ENCODE measurements around the gene CDRT15. TPM values are rescaled to one million over a fixed set of nuclear protein-coding genes. Genes with fewer than 3 reads are reported as not detected.

The CDRT15 gene
- total RNA-seq, 1 donor from 2014 or later: not detected

GRCh38 chr17:14207791-14208190, 28.9 kb downstream of the CDRT15 start:
- Mint-ChIP-seq H3K27me3 (ENCODE audit: unreplicated experiment) (peaks cover 7% of the 10 kb centered on the region), H3K4me1 (ENCODE audit: unreplicated experiment) (no peaks in the 10 kb centered on the region), H3K4me3 (ENCODE audit: unreplicated experiment) (no peak overlapping the region), H3K36me3 (ENCODE audit: low read depth, unreplicated experiment) (peaks cover 38% of the 10 kb centered on the region), H3K27ac (ENCODE audit: unreplicated experiment) (no peak overlapping the region), H3K9me3 (ENCODE audit: unreplicated experiment) (no peaks in the 10 kb centered on the region)
- TF ChIP-seq CTCF (IDR thresholded peaks at IDR 0.05; ENCODE audit: unreplicated experiment): no peak
- DNase-seq (ENCODE audit: low spot score): no peak

- no peak for DNase-seq (ENCODE audit: low spot score)
Observed at GRCh38 chr17:14206891-14207290, 29.8 kb downstream of the CDRT15 start.

GRCh38 chr17:14205992-14206461, 30.6 kb downstream of the CDRT15 start:
- no peak overlapping the region for H3K27ac Mint-ChIP-seq (ENCODE audit: unreplicated experiment)
- DNase-seq (ENCODE audit: low spot score): no peak
- H3K27me3 Mint-ChIP-seq (ENCODE audit: unreplicated experiment): peaks cover 6% of the 10 kb centered on the region
- TF ChIP-seq CTCF (IDR thresholded peaks at IDR 0.05; ENCODE audit: unreplicated experiment): no peak
- peaks cover 24% of the 10 kb centered on the region for H3K36me3 Mint-ChIP-seq (ENCODE audit: low read depth, unreplicated experiment)
- H3K9me3 Mint-ChIP-seq (ENCODE audit: unreplicated experiment): no peaks in the 10 kb centered on the region
- no peak overlapping the region for H3K4me3 Mint-ChIP-seq (ENCODE audit: unreplicated experiment)
- peaks cover under 1% of the 10 kb centered on the region for H3K4me1 Mint-ChIP-seq (ENCODE audit: unreplicated experiment)

More at GRCh38 chr17:14206891-14207290, 29.8 kb downstream of the CDRT15 start:
- Mint-ChIP-seq H3K36me3 (ENCODE audit: low read depth, unreplicated experiment) (peaks cover 32% of the 10 kb centered on the region), H3K27me3 (ENCODE audit: unreplicated experiment) (peaks cover 7% of the 10 kb centered on the region), H3K27ac (ENCODE audit: unreplicated experiment) (no peak overlapping the region), H3K4me3 (ENCODE audit: unreplicated experiment) (no peak overlapping the region), H3K4me1 (ENCODE audit: unreplicated experiment) (no peaks in the 10 kb centered on the region), H3K9me3 (ENCODE audit: unreplicated experiment) (no peaks in the 10 kb centered on the region)
- no peak for TF ChIP-seq CTCF (IDR thresholded peaks at IDR 0.05; ENCODE audit: unreplicated experiment)

- TF ChIP-seq CTCF (IDR thresholded peaks at IDR 0.05; ENCODE audit: unreplicated experiment): no peak
- H3K27me3 Mint-ChIP-seq (ENCODE audit: unreplicated experiment): peaks cover 4% of the 10 kb centered on the region
- H3K27ac Mint-ChIP-seq (ENCODE audit: unreplicated experiment): no peak overlapping the region
- H3K4me3 Mint-ChIP-seq (ENCODE audit: unreplicated experiment): no peak overlapping the region
- H3K36me3 Mint-ChIP-seq (ENCODE audit: low read depth, unreplicated experiment): peaks cover 19% of the 10 kb centered on the region
- DNase-seq (ENCODE audit: low spot score): no peak
- H3K9me3 Mint-ChIP-seq (ENCODE audit: unreplicated experiment): no peaks in the 10 kb centered on the region
- H3K4me1 Mint-ChIP-seq (ENCODE audit: unreplicated experiment): peaks cover 5% of the 10 kb centered on the region
Observed at GRCh38 chr17:14205380-14205779, 31.3 kb downstream of the CDRT15 start.

- H3K9me3 Mint-ChIP-seq (ENCODE audit: unreplicated experiment): no peaks in the 10 kb centered on the region
Observed at GRCh38 chr17:14204546-14204945, 32.1 kb downstream of the CDRT15 start.

More at GRCh38 chr17:14204546-14204945, 32.1 kb downstream of the CDRT15 start:
- H3K27ac Mint-ChIP-seq (ENCODE audit: unreplicated experiment): no peak overlapping the region
- no peak overlapping the region for H3K4me3 Mint-ChIP-seq (ENCODE audit: unreplicated experiment)
- peaks cover 4% of the 10 kb centered on the region for H3K27me3 Mint-ChIP-seq (ENCODE audit: unreplicated experiment)
- H3K4me1 Mint-ChIP-seq (ENCODE audit: unreplicated experiment): peaks cover 8% of the 10 kb centered on the region
- no peak for DNase-seq (ENCODE audit: low spot score)
- peaks cover 14% of the 10 kb centered on the region for H3K36me3 Mint-ChIP-seq (ENCODE audit: low read depth, unreplicated experiment)
- no peak for TF ChIP-seq CTCF (IDR thresholded peaks at IDR 0.05; ENCODE audit: unreplicated experiment)

All from endothelial cell (in vitro differentiated cells).